Mucosa of descending colon (tissue), 3 donors: ENCODE results near the gene OR5A2. TPM values are rescaled to one million over a fixed set of nuclear protein-coding genes. Genes with fewer than 3 reads are reported as not detected.
"Not testable (repeated sequence)": the region's sequence is repeated elsewhere in the genome, so short reads cannot be mapped to it uniquely, and the experiment has no call there.

Experiments used
- ATAC-seq: fragments of 200-7000 bp; cut with Tn5 transposase; one replicate; pipeline ENCODE4 v1.9.1; 2020; ENCODE audit warnings: mild to moderate bottlenecking, moderate library complexity
- DNase-seq, 3 donors: peaks; one replicate each; pipeline ENCODE4 v3.0.0-alpha.2; 2020
- H3K36me3 ChIP-seq: fragments of 200-600 bp; one replicate; pipeline ENCODE4 v1.8.0; 2021; ENCODE audit warnings: low read depth, mild to moderate bottlenecking
- H3K4me1 ChIP-seq: fragments of 200-600 bp; one replicate; pipeline ENCODE4 v1.8.0; 2021; ENCODE audit warnings: low read depth, mild to moderate bottlenecking
- H3K4me3 ChIP-seq: fragments of 200-600 bp; one replicate; pipeline ENCODE4 v1.8.0; 2021; ENCODE audit warnings: mild to moderate bottlenecking
- H3K9me3 ChIP-seq: fragments of 200-600 bp; one replicate; pipeline ENCODE4 v1.8.0; 2021; ENCODE audit warnings: mild to moderate bottlenecking
- intact Hi-C, 2 donors: fragments of 100-400 bp; cut with DNase I in 1 of 2; cut with micrococcal nuclease in 1 of 2; formaldehyde crosslinking; loops; one replicate each; pipeline versions ENCODE4 v1.11.0 to v1.11.1; 2022; cut with DNase I, micrococcal nuclease
- total RNA-seq, 3 donors: library from RNA; stranded (reverse); fragmentation: NEBNext Ultra II Directional in 2 of 3; extraction: Animal tissue kit (Norgen Biotek cat#: 25700) in 2 of 3; gene quantifications; one replicate each; pipeline versions ENCODE4 v1.2.1 to v1.2.4, GENCODE V29; 2021 to 2023
- TF ChIP-seq, protein P1 (sequence below): fragments of 200-600 bp; IDR thresholded peaks from one replicate; pipeline ENCODE4 v1.8.0; 2022; ENCODE audit warnings: antibody characterized with exemption, mild to moderate bottlenecking
- donor health status: DM: no; HTN: no; CAD: no; lungs with moderate emphysema.
- donor health status: DM: no; HTN: no; CAD: no.
- donor health status: DM: no; HTN: yes; CAD: no.

OR5A2 gene
- total RNA-seq, 3 donors from 2014 or later = not detected

DNA sequence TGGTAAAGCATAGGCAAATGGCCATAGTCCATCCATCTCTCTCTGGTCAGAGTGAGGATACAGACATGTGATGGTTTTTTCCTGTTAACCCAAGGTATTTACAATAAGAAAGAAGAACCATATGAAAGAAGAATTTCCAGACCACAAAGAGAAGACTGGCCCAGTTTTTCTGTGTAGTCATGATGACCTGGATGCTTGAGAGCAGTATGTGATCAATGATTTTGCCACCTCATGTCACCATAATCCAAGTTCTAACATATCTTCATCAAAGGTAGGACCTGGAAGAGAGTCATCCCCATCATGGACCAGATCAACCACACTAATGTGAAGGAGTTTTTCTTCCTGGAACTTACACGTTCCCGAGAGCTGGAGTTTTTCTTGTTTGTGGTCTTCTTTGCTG lies 30.4 kb upstream of the OR5A2 start, which contains the start of gene OR4D6:
Gene OR4D6 (plus strand): TSS at position 301 of the 400 bp plus-strand sequence. CDS start 0 bp downstream, at position 301.
- intact Hi-C loops = no loop called here
- no peaks in the 10 kb centered on the region for H3K9me3 ChIP-seq
- H3K4me3 ChIP-seq = no peak within 1 kb of the TSS
- H3K4me1 ChIP-seq = no peaks in the 10 kb centered on the region
- no peak for DNase-seq
- H3K36me3 ChIP-seq = no peaks in the 10 kb centered on the region
- no peak for ATAC-seq
- TF ChIP-seq, protein P1, sequence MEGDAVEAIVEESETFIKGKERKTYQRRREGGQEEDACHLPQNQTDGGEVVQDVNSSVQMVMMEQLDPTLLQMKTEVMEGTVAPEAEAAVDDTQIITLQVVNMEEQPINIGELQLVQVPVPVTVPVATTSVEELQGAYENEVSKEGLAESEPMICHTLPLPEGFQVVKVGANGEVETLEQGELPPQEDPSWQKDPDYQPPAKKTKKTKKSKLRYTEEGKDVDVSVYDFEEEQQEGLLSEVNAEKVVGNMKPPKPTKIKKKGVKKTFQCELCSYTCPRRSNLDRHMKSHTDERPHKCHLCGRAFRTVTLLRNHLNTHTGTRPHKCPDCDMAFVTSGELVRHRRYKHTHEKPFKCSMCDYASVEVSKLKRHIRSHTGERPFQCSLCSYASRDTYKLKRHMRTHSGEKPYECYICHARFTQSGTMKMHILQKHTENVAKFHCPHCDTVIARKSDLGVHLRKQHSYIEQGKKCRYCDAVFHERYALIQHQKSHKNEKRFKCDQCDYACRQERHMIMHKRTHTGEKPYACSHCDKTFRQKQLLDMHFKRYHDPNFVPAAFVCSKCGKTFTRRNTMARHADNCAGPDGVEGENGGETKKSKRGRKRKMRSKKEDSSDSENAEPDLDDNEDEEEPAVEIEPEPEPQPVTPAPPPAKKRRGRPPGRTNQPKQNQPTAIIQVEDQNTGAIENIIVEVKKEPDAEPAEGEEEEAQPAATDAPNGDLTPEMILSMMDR = no peak

DNA sequence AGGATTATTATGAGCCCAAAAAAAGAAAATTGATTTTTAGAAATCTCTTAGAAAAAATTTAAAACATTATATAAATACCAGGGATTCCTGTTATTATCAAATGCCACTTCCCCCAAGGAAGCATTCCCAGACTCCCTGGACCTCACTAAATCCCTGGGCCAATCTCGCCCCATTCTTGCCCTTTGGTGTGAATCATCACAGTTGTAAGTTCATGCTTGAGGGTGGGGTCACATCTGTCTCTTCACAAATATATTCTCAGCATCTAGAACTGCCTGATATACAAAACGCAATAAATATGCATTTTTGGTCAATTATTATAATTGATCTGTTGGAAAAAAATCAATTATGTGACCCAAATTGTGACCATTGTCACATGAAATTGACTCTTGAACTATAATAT lies 22.3 kb upstream of the OR5A2 start:
- Histone ChIP-seq H3K4me3 (no peak overlapping the region), H3K9me3 (no peaks in the 10 kb centered on the region), H3K36me3 (no peaks in the 10 kb centered on the region), H3K4me1 (no peaks in the 10 kb centered on the region)
- no peak for DNase-seq
- TF ChIP-seq, protein P1 = no peak
- no peak for ATAC-seq
- intact Hi-C loops = no loop called here

DNA sequence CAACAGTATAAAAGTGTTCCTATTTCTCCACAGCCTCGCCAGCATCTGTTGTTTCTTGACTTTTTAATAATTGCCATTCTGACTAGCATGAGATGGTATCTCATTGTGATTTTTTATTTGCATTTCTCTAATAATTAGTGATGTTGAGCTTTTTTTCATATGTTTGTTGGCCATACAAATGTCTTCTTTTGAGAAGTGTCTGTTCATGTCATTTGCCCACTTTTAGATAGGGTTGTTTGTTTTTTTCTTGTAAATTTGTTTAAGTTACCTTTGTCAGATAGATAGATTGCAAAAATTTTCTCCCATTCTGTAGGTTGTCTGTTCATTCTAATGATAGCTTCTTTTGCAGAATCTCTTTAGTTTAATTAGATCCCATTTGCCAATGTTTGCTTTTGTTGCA lies 19.4 kb upstream of the OR5A2 start:
- H3K4me3 ChIP-seq, intact Hi-C loops, H3K36me3 ChIP-seq, DNase-seq, H3K4me1 ChIP-seq, ATAC-seq, H3K9me3 ChIP-seq: not testable (repeated sequence)

DNA sequence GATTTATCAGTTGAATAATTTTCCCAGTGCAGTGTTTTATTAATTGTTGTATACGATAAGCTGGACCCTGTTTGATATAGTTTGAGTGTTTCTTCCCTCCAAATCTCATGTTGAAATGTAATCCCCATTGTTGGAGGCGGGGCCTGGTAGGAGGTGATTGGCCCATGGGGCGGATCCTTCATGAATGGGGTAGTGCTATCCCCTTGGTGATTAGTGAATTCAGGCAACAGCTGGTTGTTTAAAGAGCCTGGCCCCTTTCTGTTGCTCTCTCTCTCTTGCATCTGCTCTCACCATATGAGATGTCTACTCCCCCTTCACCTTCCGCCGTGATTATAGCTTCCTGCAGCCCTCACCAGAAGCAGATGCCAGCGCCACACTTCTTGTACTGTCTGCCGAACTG lies 11.6 kb upstream of the OR5A2 start:
- Histone ChIP-seq H3K4me3 (no peak overlapping the region), H3K4me1 (no peaks in the 10 kb centered on the region), H3K9me3 (no peaks in the 10 kb centered on the region), H3K36me3 (no peaks in the 10 kb centered on the region)
- intact Hi-C loops = no loop called here
- DNase-seq (no peak), ATAC-seq (no peak)
- TF ChIP-seq, protein P1 = no peak

DNA sequence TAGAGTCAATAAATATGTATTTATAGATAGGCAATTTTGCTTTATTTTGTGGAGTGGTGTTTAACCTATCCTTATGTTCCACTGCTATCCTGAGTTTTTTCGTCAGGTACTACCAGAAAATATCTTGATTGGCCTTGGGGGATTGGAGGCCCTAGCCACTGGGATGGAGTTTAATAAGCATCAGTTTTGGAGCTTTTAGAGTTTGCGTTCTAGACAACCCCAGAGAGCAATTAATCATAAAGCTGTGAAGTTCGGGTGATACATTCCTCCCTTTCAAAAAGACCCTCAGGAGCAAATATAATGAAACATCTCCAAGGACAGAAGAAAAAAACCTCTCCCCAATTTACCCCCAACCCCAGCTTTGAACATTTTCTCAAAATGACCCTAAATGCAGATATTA lies 10.0 kb upstream of the OR5A2 start, which contains the start of gene OR5A1:
Gene OR5A1 (plus strand): TSS at position 301 of the 400 bp plus-strand sequence. CDS start 6,700 bp downstream, outside the sequence.
- H3K4me3 ChIP-seq = no peak within 1 kb of the TSS

DNA sequence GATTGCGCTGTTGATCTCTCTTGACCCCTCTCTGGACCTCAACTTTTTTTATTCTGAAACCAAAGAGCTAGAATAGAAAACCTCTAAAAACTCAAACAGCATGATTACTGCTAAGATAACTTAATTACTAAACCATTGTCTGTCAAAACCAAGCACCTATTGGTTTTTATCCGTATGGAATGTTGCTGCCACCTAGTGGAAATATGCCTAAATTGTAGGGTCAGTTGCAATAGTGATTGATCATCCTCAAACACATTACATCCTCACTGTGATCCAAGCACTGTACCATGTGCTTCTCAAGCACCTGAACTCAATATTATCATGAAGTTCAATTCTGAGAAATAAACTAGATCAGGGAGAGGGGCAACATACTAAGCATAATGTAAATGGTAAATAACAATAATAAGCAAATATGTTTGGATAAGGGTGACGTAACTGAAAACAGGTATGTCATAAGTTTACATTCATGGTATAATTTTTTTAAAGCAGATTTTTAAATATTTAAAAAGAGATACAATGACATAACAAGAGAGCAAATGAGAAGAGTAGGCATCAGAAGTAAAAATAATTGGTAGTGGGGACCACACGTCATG lies 3.8 kb upstream of the OR5A2 start:
- TF ChIP-seq, protein P1 = peak; percentile 47
- Histone ChIP-seq H3K9me3 (no peaks in the 10 kb centered on the region), H3K4me1 (no peaks in the 10 kb centered on the region), H3K36me3 (no peaks in the 10 kb centered on the region), H3K4me3 (no peak overlapping the region)
- intact Hi-C loops = no loop called here
- ATAC-seq (peak; percentile 49), DNase-seq (peak in 1 of 3 donors; percentile 73)

More for the DNA sequence above, 10.0 kb upstream of the OR5A2 start, which contains the start of gene OR5A1:
- Histone ChIP-seq H3K36me3 (no peaks in the 10 kb centered on the region), H3K4me1 (no peaks in the 10 kb centered on the region), H3K9me3 (no peaks in the 10 kb centered on the region)
- intact Hi-C loops = no loop called here
- TF ChIP-seq, protein P1 = no peak
- ATAC-seq (no peak), DNase-seq (no peak)
